GM12864 (cell line): Measurements from ENCODE around the gene PNMA6F.

ENCODE experiments used
- DNase-seq: peaks from one replicate; pipeline ENCODE4 v3.0.0-alpha.2; 2011; ENCODE audit warnings: low read depth
- H3K4me3 ChIP-seq: 2 replicates; pipeline ENCODE4 v1.5.1; 2011; ENCODE audit warnings: mild to moderate bottlenecking, low read depth, low read length, control low read depth
- TF ChIP-seq, protein P1 (sequence below): IDR thresholded peaks from 2 replicates; pipeline ENCODE4 v1.5.1; 2011; ENCODE audit warnings: low read depth, mild to moderate bottlenecking, moderate library complexity, low read length, control low read depth, inconsistent platforms; ENCODE audit errors: missing control alignments

The PNMA6F gene

DNA sequence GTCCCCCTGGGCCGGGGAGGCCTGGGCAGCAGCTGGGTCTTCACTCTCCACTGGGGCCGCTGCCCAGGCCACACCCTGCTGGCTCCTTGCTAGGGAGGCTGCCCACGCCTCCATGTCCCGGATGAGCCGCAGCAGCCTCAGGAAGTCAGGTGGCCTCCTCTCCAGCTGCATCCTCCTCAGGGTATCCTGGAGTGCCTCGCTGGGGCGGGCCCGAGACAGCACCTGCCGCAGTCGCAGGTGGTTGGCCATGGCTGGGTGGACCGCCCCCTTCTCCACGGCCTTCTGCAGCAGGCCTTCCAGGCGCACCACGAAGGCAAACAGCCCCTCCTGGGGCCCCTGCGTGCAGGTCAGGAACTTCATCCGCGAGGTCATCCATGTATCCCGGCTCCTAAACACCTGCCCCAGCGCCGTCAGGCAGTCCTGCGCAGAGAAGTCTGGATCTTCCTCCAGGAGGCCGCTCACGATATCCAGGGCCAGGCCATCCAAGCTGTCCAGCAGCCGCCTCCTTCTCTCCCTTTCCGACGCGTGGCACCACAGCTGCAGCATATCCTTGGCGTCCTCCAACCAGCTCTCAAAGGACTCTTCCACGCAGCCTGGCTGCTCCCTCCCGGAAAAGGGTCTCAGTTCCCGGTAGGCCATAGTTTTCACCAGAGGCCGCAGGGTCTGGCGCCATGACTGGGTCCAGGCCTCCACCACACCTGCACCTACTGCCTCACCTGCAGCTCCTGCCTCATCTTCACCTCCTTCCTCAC lies 2.1 kb downstream of the PNMA6F start:
- DNase-seq, result no peak
- H3K4me3 ChIP-seq, result no peak overlapping the region
- TF ChIP-seq, protein P1, sequence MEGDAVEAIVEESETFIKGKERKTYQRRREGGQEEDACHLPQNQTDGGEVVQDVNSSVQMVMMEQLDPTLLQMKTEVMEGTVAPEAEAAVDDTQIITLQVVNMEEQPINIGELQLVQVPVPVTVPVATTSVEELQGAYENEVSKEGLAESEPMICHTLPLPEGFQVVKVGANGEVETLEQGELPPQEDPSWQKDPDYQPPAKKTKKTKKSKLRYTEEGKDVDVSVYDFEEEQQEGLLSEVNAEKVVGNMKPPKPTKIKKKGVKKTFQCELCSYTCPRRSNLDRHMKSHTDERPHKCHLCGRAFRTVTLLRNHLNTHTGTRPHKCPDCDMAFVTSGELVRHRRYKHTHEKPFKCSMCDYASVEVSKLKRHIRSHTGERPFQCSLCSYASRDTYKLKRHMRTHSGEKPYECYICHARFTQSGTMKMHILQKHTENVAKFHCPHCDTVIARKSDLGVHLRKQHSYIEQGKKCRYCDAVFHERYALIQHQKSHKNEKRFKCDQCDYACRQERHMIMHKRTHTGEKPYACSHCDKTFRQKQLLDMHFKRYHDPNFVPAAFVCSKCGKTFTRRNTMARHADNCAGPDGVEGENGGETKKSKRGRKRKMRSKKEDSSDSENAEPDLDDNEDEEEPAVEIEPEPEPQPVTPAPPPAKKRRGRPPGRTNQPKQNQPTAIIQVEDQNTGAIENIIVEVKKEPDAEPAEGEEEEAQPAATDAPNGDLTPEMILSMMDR, result no peak

DNA sequence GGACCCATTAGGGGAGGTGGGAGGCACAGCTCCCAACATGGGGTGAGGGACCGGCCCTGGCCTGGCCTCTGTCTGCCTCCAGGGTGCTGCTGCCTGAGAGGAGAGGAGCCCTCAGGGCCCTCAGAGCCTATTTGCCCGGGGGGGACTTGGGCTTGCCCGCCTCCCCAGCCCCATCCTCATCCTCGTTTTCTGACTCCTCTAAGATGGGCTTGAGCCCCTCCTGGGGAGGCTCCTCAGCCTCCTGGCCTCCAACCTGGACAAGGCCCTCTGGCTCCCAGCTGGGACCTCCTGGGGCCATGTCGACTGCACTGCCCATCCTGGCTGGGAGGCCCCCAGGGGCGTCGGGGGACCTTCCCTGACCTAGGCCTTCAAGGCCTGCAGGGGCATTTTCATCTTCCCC lies 2.8 kb downstream of the PNMA6F start:
- no peak for DNase-seq
- no peak overlapping the region for H3K4me3 ChIP-seq
- TF ChIP-seq, protein P1, result no peak

DNA sequence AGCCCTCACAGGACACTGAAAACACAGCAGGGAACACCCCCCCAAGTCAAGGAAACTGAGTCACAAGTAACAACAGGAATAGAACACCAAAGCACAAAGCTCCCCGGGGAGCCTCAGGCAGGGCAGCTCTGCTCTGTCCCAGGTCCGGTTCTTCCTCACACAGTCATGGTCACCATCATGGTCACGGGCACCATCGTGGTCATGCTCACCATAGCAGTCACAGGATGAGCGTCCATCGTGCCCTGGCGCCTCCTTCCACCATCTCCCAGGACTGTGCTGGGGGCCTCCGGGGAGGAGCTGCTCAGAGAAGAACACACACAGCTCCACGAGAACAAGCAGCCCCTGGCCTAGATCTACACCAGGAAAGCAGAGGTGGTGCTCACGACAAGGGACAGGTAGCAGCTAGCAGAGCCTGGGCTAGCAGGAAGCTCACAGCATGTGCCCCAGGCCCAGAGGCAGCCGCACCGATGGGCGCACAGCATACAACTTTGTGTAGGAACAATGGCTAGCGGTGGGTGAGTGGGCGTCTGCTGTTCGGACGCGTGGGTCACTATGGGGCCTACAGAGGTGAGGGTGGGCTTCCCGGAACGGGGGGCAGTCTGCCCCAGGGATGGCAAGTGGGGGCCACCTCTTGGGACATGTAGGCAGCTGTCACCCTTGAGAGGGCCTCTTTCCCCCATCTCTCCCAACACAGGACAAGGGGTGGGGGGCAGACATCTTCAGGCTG lies 3.4 kb downstream of the PNMA6F start:
- TF ChIP-seq, protein P1, result no peak
- no peak for DNase-seq
- H3K4me3 ChIP-seq, result no peak overlapping the region

DNA sequence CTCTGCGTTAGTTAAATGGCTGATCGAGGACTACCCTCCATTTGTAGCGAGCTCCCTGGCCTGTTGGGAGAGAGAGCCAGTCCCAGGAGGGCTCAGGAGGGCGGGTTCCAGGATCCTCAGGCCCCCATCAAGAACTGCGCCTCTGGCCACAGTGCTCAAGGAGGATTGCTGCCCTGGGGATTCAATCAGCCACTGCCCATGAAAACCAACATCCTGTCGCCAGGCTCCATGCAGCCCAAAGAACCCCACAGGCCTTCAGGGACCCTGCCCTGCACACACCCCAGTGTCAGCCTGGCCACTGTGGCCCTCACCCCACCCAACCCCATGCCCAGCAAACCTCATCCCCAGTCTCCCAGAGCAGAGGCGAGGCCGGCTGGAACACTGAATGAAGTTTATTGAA lies 4.3 kb downstream of the PNMA6F start:
- H3K4me3 ChIP-seq, result no peak overlapping the region
- TF ChIP-seq, protein P1, result no peak
- no peak for DNase-seq

DNA sequence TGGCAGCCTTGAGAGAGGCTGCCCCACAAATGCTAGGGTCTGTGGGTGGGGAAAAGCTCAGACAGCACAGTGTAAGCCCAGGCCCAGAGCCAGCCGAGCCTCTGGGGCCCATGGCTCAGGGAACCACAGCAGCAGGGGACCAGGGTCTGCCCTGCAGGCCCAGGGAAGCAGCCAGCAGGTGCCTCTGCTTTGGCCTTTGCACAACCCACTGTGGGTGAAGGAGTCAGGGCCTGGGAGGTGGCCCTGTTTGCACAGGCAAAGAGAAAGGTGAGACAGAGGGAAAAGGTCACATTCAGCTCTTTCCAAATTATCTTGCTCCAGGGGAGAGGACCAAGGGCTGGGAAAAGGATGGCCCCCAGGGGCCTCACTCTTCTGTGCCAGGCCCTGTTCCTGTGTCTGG lies 8.7 kb downstream of the PNMA6F start:
- H3K4me3 ChIP-seq, result no peak overlapping the region
- TF ChIP-seq, protein P1, result no peak
- no peak for DNase-seq

DNA sequence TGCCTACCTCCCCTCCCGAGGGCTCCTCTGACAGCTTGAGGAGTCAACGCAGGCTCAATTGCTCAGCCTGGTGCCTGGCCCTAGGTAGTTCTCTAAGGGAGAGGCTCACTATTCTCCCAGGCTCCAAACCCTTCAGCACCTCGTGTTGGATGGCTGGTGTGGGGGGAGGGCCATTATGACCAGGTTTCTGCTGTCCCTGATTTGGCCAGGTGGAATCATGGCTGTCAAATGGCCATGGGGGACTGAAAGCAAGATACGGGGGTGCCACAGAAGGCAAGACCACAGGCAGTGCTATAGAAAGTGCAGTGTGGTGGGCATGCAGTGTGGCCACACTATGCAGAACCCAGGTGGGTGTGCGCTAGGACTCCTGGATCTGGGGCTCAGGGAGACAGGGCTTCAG lies 9.5 kb downstream of the PNMA6F start:
- no peak overlapping the region for H3K4me3 ChIP-seq
- TF ChIP-seq, protein P1, result no peak
- no peak for DNase-seq

DNA sequence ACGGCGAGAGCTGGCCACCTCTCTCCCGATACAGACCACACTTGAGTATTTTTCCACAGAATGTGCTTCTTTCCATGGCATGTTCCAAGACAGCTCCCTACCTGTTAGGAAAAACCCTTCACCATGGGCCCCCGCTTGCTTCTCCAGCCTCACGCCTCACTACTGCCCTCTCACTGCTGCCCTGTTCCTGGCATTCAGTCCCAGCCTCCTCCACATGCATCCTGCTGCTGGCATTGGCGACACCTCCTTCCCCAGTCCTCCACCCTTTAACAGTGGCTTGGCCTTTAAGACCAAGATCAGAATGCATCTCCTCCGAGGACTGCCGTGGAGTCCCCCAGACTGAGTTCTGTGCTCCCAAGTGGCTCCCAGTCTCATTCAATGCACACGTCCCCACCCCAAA lies 10.7 kb downstream of the PNMA6F start:
- DNase-seq, result no peak
- H3K4me3 ChIP-seq, result no peak overlapping the region
- TF ChIP-seq, protein P1, result no peak
